Measurements from ENCODE around the gene SEPHS2. TPM values are rescaled to one million over a fixed set of nuclear protein-coding genes. Genes with fewer than 3 reads are reported as not detected.

The SEPHS2 gene, protein sequence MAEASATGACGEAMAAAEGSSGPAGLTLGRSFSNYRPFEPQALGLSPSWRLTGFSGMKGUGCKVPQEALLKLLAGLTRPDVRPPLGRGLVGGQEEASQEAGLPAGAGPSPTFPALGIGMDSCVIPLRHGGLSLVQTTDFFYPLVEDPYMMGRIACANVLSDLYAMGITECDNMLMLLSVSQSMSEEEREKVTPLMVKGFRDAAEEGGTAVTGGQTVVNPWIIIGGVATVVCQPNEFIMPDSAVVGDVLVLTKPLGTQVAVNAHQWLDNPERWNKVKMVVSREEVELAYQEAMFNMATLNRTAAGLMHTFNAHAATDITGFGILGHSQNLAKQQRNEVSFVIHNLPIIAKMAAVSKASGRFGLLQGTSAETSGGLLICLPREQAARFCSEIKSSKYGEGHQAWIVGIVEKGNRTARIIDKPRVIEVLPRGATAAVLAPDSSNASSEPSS
- 10 to 100 TPM; 51.8 to 54.0 TPM for total RNA-seq

DNA sequence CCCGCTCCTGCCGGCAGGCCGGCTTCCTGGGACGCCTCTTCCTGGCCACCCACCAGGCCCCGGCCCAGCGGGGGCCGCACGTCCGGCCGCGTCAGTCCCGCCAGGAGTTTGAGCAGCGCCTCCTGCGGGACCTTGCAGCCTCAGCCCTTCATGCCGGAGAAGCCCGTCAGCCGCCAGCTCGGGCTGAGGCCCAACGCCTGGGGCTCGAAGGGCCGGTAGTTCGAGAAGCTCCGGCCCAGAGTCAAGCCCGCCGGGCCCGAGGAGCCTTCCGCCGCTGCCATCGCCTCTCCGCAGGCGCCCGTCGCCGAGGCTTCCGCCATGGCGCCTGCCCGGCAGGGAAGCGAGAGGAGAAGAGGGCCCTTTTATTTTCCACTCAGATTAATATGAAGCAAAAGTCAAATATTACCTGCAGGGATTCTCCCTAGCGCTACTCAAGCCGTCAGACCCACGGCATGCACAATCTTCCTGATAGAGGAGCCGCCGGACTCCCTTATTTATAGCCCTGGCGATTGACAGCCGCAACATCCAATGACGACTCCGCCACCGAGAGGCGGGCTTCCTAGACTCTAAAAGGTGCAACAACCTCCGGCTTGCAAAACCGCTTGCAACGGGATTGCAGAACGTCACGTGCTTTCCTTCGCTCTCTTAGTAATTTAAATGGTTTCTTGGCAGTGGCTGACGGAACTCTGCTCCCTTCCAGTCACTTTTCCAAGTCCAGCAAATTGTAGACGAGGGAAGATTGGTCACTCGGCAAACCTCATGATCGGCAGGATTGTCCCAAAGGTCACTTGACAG lies at the start of gene SEPHS2:
Gene SEPHS2 (minus strand): TSS at position 467 of the 795 bp plus-strand sequence. CDS start 147 bp downstream, at position 320.
- POLR2A ChIA-PET, result interaction anchor here (1.0 to 5.1 kb wide), 13 partner anchors 9 to 89 kb away, joined by 3 to 44 read pairs (median 4); partner anchors contain the start of genes DCTPP1, ITGAL and ZNF747
- TF ChIP-seq, protein P1, sequence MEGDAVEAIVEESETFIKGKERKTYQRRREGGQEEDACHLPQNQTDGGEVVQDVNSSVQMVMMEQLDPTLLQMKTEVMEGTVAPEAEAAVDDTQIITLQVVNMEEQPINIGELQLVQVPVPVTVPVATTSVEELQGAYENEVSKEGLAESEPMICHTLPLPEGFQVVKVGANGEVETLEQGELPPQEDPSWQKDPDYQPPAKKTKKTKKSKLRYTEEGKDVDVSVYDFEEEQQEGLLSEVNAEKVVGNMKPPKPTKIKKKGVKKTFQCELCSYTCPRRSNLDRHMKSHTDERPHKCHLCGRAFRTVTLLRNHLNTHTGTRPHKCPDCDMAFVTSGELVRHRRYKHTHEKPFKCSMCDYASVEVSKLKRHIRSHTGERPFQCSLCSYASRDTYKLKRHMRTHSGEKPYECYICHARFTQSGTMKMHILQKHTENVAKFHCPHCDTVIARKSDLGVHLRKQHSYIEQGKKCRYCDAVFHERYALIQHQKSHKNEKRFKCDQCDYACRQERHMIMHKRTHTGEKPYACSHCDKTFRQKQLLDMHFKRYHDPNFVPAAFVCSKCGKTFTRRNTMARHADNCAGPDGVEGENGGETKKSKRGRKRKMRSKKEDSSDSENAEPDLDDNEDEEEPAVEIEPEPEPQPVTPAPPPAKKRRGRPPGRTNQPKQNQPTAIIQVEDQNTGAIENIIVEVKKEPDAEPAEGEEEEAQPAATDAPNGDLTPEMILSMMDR (IDR thresholded peaks at IDR 0.05), result peak; percentile 23
- H3K27ac Mint-ChIP-seq, result peak within 1 kb of the TSS; percentile 91
- CTCF ChIA-PET, result interaction anchor here (0.8 to 6.4 kb wide), 8 partner anchors 9 to 158 kb away, joined by 3 to 49 read pairs (median 3); partner anchors contain the start of genes DCTPP1 and ITGAL
- ATAC-seq (peak; percentile 97), DNase-seq (peak; percentile 100)
- intact Hi-C loops (cut with micrococcal nuclease), result loop anchor here (5.0 kb wide), 1 partner anchor 42 kb away; no protein-coding TSS in a partner anchor
- H3K9me3 Mint-ChIP-seq, result no peaks in the 10 kb centered on the region
- H3K36me3 Mint-ChIP-seq (ENCODE audit: low read depth), result peaks cover 22% of the 10 kb centered on the region
- H3K4me3 Mint-ChIP-seq, result peak within 1 kb of the TSS; percentile 93
- peaks cover 39% of the 10 kb centered on the region for H3K4me1 Mint-ChIP-seq (ENCODE audit: low read depth)
- H3K27me3 Mint-ChIP-seq, result no peaks in the 10 kb centered on the region

DNA sequence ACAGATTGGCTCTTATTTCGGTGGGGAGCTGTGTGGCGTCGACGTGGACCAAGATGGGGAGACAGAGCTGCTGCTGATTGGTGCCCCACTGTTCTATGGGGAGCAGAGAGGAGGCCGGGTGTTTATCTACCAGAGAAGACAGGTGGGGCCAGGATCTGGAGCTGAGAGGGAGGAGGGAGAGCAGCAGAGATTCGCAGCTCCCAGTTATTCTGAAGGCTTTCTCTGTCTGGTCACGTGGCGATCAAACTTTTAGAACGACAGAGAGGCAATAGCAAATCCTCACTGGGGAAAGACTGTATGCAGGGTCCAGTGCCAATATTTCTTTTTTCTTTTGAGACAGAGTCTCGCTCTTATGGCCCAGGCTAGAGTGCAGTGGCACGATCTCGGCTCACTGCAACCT lies 49.0 kb upstream of the SEPHS2 start:
- no peak for DNase-seq
- no peak for ATAC-seq
- H3K27ac Mint-ChIP-seq, result peak overlapping the region; percentile 34
- H3K4me1 Mint-ChIP-seq (ENCODE audit: low read depth), result peaks cover 27% of the 10 kb centered on the region
- TF ChIP-seq, protein P1 (IDR thresholded peaks at IDR 0.05), result no peak
- peaks cover 57% of the 10 kb centered on the region for H3K36me3 Mint-ChIP-seq (ENCODE audit: low read depth)
- no peaks in the 10 kb centered on the region for H3K9me3 Mint-ChIP-seq
- H3K27me3 Mint-ChIP-seq, result no peaks in the 10 kb centered on the region
- ChIA-PET POLR2A (interaction anchor here (1.0 to 2.7 kb wide), 11 partner anchors 9 to 49 kb away, joined by 3 to 17 read pairs (median 6); partner anchors contain the start of gene SEPHS2), CTCF (interaction anchor here (1.1 to 1.5 kb wide), 2 partner anchors 102 to 104 kb away, joined by 4 to 5 read pairs; no protein-coding TSS in a partner anchor)
- H3K4me3 Mint-ChIP-seq, result no peak overlapping the region
- intact Hi-C loops (cut with micrococcal nuclease), result no loop called here

DNA sequence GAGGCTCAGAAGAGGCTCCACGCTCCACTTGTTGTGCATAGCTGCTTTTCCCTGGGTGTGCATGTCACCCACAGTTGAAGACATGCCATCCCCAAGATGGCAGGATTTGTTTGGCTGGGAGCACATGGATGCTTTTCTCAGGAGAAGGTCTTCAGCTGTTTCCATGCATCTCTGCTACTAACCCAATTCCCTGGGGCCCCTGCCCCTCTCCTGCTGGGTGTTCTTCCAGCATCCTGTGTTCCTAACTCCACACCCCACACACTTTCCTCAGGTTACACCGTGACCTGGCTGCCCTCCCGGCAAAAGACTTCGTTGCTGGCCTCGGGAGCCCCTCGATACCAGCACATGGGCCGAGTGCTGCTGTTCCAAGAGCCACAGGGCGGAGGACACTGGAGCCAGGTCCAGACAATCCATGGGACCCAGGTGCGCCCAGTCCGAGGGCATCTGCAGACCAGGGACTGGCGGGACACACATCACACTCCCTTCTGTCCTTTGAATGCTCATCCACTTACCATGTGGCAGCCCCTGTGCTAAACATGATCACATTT lies 48.3 kb upstream of the SEPHS2 start:
- CTCF ChIA-PET, result interaction anchor here (1.2 to 1.3 kb wide), 2 partner anchors 64 to 84 kb away, joined by 3 read pairs; partner anchors contain the start of gene DCTPP1
- peak overlapping the region; percentile 34 for H3K27ac Mint-ChIP-seq
- DNase-seq, result no peak
- intact Hi-C loops (cut with micrococcal nuclease), result no loop called here
- H3K36me3 Mint-ChIP-seq (ENCODE audit: low read depth), result peaks cover 59% of the 10 kb centered on the region
- H3K9me3 Mint-ChIP-seq, result no peaks in the 10 kb centered on the region
- TF ChIP-seq, protein P1 (IDR thresholded peaks at IDR 0.05), result no peak
- no peaks in the 10 kb centered on the region for H3K27me3 Mint-ChIP-seq
- peaks cover 31% of the 10 kb centered on the region for H3K4me1 Mint-ChIP-seq (ENCODE audit: low read depth)
- ATAC-seq, result no peak
- no peak overlapping the region for H3K4me3 Mint-ChIP-seq
- POLR2A ChIA-PET, result interaction anchor here (0.9 to 5.0 kb wide), 10 partner anchors 12 to 49 kb away, joined by 3 to 29 read pairs (median 4); partner anchors contain the start of genes ITGAL and SEPHS2

DNA sequence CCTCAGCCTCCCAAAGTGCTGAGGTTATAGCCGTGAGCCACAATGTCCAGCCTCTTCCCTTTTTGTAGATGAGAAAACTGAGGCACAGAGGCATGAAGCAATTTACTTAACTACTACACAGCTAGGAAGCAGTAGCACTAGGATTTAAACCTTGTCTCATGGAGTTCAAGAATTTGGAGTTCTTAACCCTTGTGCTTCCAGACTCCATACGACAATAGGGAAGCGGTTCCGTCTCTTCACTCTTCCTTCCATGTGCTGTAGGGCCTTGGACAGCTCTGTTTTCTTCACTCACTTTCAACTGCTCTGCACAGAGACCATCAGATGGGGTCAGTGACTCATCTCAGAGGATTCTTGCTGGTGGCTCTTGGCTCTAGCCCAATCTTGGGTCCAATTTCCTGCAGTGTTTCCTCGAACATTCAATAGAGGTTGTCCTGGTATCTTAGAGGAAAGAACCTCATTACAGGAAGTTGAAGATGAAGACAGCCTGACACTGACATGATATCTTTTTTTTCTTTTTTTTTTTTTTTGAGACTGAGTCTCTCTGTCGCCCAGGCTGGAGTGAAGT lies 46.2 kb upstream of the SEPHS2 start:
- Mint-ChIP-seq H3K36me3 (ENCODE audit: low read depth) (peaks cover 61% of the 10 kb centered on the region), H3K27ac (peak overlapping the region; percentile 76), H3K9me3 (no peaks in the 10 kb centered on the region), H3K27me3 (no peaks in the 10 kb centered on the region), H3K4me3 (no peak overlapping the region), H3K4me1 (ENCODE audit: low read depth) (peaks cover 39% of the 10 kb centered on the region)
- TF ChIP-seq, protein P1 (IDR thresholded peaks at IDR 0.05), result no peak
- POLR2A ChIA-PET, result interaction anchor here (0.6 to 5.0 kb wide), 8 partner anchors 10 to 231 kb away, joined by 3 to 29 read pairs (median 4); partner anchors contain the start of genes DCTPP1 and ZNF764
- ATAC-seq, result peak; percentile 64
- peak; percentile 24 for DNase-seq
- CTCF ChIA-PET, result interaction anchor here (0.7 to 1.5 kb wide), 5 partner anchors 15 to 124 kb away, joined by 3 to 5 read pairs (median 4); partner anchors contain the start of gene ITGAL
- intact Hi-C loops (cut with micrococcal nuclease), result no loop called here

Measured in activated CD8-positive, alpha-beta T cell treated with anti-CD3 and anti-CD28 coated beads for 36 hours (primary cell).